Rectal smooth muscle tissue (tissue), 1 donor: Measurements from ENCODE around the gene TRDMT1.
A peak's percentile ranks its signal among the peaks of the same experiment; 100 is the strongest.

Experiments used
- H3K27ac ChIP-seq: one replicate; pipeline ENCODE4 v1.7.0; 2013; ENCODE audit warnings: low read depth, low read length, inconsistent platforms
- H3K27me3 ChIP-seq: one replicate; pipeline ENCODE4 v1.7.0; 2013; ENCODE audit warnings: low read length; ENCODE audit not compliant: control insufficient read depth, insufficient read depth
- H3K36me3 ChIP-seq: one replicate; pipeline ENCODE4 v1.7.0; 2013; ENCODE audit warnings: low read length; ENCODE audit not compliant: control insufficient read depth, insufficient read depth
- H3K4me1 ChIP-seq: one replicate; pipeline ENCODE4 v1.7.0; 2013; ENCODE audit warnings: low read length; ENCODE audit not compliant: control insufficient read depth, insufficient read depth
- H3K4me3 ChIP-seq: one replicate; pipeline ENCODE4 v1.7.0; 2013; ENCODE audit warnings: low read length
- H3K9ac ChIP-seq: one replicate; pipeline ENCODE4 v1.7.0; 2013; ENCODE audit warnings: low read length

The TRDMT1 gene

GRCh38 chr10:17237915-17238444, 36.5 kb upstream of the TRDMT1 start:
- Histone ChIP-seq H3K4me1 (peaks cover 6% of the 10 kb centered on the region), H3K27ac (no peak overlapping the region)

GRCh38 chr10:17237149-17237527, 35.7 kb upstream of the TRDMT1 start:
- Histone ChIP-seq H3K36me3 (peaks cover 25% of the 10 kb centered on the region), H3K27ac (no peak overlapping the region)

More at GRCh38 chr10:17237915-17238444, 36.5 kb upstream of the TRDMT1 start:
- Histone ChIP-seq H3K4me3 (no peak overlapping the region), H3K36me3 (peaks cover 25% of the 10 kb centered on the region), H3K27me3 (no peaks in the 10 kb centered on the region), H3K9ac (no peak overlapping the region)

GRCh38 chr10:17236468-17237148, 35.1 kb upstream of the TRDMT1 start:
- Histone ChIP-seq H3K9ac (no peak overlapping the region), H3K4me1 (peaks cover 12% of the 10 kb centered on the region), H3K36me3 (peaks cover 25% of the 10 kb centered on the region)

More at GRCh38 chr10:17237149-17237527, 35.7 kb upstream of the TRDMT1 start:
- Histone ChIP-seq H3K9ac (no peak overlapping the region), H3K4me1 (peaks cover 9% of the 10 kb centered on the region), H3K27me3 (no peaks in the 10 kb centered on the region), H3K4me3 (no peak overlapping the region)

GRCh38 chr10:17235136-17235535, 33.7 kb upstream of the TRDMT1 start:
- H3K4me1 ChIP-seq = peaks cover 17% of the 10 kb centered on the region
- H3K9ac ChIP-seq = no peak overlapping the region
- peak overlapping the region; percentile 7 for H3K4me3 ChIP-seq
- H3K27ac ChIP-seq = no peak overlapping the region
- peaks cover 28% of the 10 kb centered on the region for H3K36me3 ChIP-seq
- H3K27me3 ChIP-seq = no peaks in the 10 kb centered on the region

More at GRCh38 chr10:17236468-17237148, 35.1 kb upstream of the TRDMT1 start:
- Histone ChIP-seq H3K27me3 (no peaks in the 10 kb centered on the region), H3K27ac (no peak overlapping the region), H3K4me3 (no peak overlapping the region)

GRCh38 chr10:17234431-17234945, 33.0 kb upstream of the TRDMT1 start:
- no peak overlapping the region for H3K9ac ChIP-seq
- peaks cover 17% of the 10 kb centered on the region for H3K4me1 ChIP-seq
- no peak overlapping the region for H3K4me3 ChIP-seq
- no peak overlapping the region for H3K27ac ChIP-seq
- H3K27me3 ChIP-seq = no peaks in the 10 kb centered on the region
- H3K36me3 ChIP-seq = peaks cover 28% of the 10 kb centered on the region

GRCh38 chr10:17233286-17233991, 32.0 kb upstream of the TRDMT1 start:
- Histone ChIP-seq H3K4me1 (peaks cover 17% of the 10 kb centered on the region), H3K4me3 (peak overlapping the region; percentile 9), H3K27me3 (no peaks in the 10 kb centered on the region), H3K36me3 (peaks cover 28% of the 10 kb centered on the region), H3K27ac (peak overlapping the region; percentile 15), H3K9ac (peak overlapping the region; percentile 66)

GRCh38 chr10:17232276-17232960, 30.9 kb upstream of the TRDMT1 start:
- H3K9ac ChIP-seq = no peak overlapping the region
- peak overlapping the region; percentile 29 for H3K4me3 ChIP-seq
- no peaks in the 10 kb centered on the region for H3K27me3 ChIP-seq
- H3K4me1 ChIP-seq = peaks cover 17% of the 10 kb centered on the region
- peaks cover 28% of the 10 kb centered on the region for H3K36me3 ChIP-seq
- H3K27ac ChIP-seq = peak overlapping the region; percentile 87

- H3K9ac ChIP-seq = no peak overlapping the region
- H3K36me3 ChIP-seq = peaks cover 28% of the 10 kb centered on the region
- peak overlapping the region; percentile 87 for H3K27ac ChIP-seq
- H3K27me3 ChIP-seq = no peaks in the 10 kb centered on the region
- no peak overlapping the region for H3K4me3 ChIP-seq
- H3K4me1 ChIP-seq = peaks cover 17% of the 10 kb centered on the region
These were observed 30.3 kb upstream of the TRDMT1 start for GRCh38 chr10:17231788-17232187.

- Histone ChIP-seq H3K36me3 (peaks cover 17% of the 10 kb centered on the region), H3K27ac (peak overlapping the region; percentile 87), H3K4me1 (peaks cover 17% of the 10 kb centered on the region), H3K4me3 (peak overlapping the region; percentile 91), H3K9ac (peak overlapping the region; percentile 50), H3K27me3 (no peaks in the 10 kb centered on the region)
These were observed 28.7 kb upstream of the TRDMT1 start for GRCh38 chr10:17229967-17230682.

- H3K4me3 ChIP-seq = peak overlapping the region; percentile 91
- H3K36me3 ChIP-seq = peaks cover 12% of the 10 kb centered on the region
- H3K9ac ChIP-seq = peak overlapping the region; percentile 50
- peaks cover 16% of the 10 kb centered on the region for H3K4me1 ChIP-seq
- peak overlapping the region; percentile 87 for H3K27ac ChIP-seq
- no peaks in the 10 kb centered on the region for H3K27me3 ChIP-seq
These were observed 28.2 kb upstream of the TRDMT1 start for GRCh38 chr10:17229717-17229966.

GRCh38 chr10:17229016-17229716, 27.7 kb upstream of the TRDMT1 start:
- Histone ChIP-seq H3K36me3 (peaks cover 8% of the 10 kb centered on the region), H3K27ac (peak overlapping the region; percentile 97), H3K9ac (peak overlapping the region; percentile 50), H3K4me1 (peaks cover 13% of the 10 kb centered on the region), H3K4me3 (peak overlapping the region; percentile 91), H3K27me3 (no peaks in the 10 kb centered on the region)
